HG02938 (cell line): ENCODE results near the gene RPS14.

Experiments
- ATAC-seq: cut with Tn5 transposase; IDR thresholded peaks from one replicate; pipeline ENCODE4 v1.9.1; 2021; ENCODE audit warnings: mild to moderate bottlenecking, moderate library complexity; ENCODE audit not compliant: unreplicated experiment

The RPS14 gene

GRCh38 chr5:150402229-150402773, 47.2 kb downstream of the RPS14 start:
- no peak for ATAC-seq

- ATAC-seq: no peak
Measured at GRCh38 chr5:150401376-150402228, 47.9 kb downstream of the RPS14 start.

DNA sequence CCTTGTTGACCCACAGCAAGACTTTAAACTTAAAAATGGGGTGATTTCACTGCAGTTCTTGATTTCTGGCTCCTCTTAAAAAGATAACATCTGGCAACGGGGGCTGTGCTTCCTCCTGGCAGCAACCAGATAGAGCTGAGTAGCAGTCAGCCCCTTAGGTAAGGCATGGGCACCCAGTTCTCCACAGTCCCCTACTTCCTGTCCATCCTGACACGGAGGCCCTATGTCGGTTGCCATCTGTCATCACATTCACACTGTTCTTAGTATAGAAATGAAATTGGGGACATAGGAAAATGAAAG, 48.5 kb downstream of the RPS14 start:
- ATAC-seq: no peak

DNA sequence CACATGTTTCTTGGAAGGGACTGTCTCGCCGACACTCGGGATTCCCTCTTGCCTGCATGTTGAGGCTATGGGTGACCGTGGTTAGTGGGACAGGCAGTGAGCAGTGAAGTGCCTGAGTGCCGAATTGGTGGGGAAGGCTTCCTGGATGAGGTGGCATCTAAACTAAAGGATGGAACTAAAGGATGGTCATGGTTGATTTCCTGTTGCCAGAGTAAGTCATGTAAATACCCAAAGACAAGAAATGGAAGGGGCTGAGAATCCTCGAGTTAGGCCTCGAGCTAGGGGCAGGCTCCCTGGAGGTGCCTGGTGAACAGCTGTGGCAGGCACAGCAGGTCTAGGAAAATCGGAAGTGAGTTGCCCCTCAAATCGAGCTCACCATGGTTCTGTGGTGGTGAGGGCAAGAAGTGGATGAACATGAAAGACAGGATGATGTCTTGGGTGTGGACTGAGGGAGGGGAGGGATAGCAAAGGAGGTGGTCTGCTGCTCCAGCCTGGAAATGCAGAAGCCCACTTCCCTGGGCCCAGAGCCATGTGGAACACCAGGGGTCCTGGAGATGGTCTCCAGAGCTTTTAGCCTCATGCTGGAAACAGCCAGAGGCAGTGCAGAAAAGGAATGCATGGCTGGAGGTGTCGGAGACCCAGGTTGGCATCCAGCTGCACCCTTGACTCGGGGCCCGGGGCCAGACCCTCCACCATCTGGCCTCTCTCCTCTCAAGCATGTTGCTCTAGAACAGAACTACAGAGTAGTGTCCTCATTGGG, 49.0 kb downstream of the RPS14 start:
- ATAC-seq: no peak

DNA sequence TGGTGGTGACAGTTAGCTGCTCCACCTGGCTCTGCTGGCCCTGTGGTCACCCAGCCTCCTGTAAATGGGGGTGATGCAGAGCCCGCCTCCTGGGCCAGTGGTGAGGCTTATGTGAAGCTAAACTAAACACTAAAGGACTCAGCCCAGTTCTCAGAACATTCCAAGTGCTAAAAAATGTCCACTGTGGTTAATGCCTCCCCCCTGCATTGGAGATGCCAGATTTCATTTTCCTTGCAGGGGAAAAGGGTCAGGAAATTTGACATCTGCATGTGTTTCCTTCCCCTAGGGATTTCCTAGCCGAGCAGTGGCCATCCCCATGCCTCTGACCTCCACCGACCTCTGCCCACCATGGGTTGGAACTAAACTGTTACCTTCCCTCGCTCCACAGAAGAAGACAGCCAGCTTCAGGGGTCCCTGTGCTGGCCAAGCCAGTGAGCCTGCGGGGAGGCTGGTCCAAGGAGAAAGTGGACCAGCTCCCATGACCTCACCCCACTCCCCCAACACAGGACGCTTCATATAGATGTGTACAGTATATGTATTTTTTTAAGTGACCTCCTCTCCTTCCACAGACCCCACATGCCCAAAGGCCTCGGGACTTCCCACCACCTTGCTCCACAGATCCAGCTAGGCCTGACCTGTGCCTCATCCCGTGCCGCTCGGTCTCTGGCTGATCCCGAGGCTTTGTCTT, 49.9 kb downstream of the RPS14 start:
- ATAC-seq: peak; percentile 8

- peak; percentile 62 for ATAC-seq
Measured at GRCh38 chr5:150398722-150399523, 50.6 kb downstream of the RPS14 start.

DNA sequence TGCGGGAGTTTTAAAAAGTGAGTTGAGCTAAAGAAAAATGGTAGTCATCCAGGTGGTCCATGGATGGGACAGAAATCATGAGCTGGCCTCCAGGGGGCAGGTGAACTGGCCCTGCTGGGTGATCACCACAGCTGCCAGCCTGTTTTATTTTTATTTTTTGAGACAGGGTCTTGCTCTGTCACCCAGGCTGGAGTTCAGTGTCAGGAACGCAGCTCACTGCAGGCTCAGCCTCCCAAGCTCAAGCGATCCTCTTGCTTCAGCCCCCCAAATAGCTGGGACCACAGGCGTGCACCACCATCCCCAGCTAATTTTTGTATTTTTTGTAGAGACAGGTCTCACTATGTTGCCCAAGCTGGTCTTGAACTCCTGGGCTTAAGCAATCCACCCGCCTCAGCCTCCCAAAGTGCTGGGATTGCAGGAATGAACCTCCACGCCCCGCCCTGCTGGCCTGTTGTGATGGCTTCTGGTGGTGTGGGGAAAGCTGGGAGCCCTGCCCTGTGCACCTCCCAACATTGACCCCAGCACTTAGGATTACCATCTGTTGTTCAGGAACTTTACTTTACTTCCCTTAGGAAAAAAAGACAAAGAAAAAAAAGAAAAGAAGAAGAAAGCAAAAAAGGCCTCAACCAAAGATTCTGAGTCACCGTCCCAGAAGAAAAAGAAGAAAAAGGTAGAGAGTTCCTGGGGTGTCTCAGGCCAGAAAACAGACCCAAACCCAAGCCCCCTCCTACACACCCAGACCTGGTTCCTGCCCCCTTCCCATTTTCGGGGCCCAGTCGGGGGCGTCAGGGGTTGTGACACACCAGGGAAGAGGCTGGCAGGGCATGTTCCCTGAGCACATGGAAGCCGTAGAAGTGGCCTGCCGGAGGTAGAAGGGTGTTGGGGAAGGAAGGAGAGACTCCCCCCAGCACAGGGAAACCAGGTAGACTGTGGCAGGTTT, 51.5 kb downstream of the RPS14 start:
- no peak for ATAC-seq

GRCh38 chr5:150397146-150397781, 52.3 kb downstream of the RPS14 start:
- ATAC-seq: no peak

- no peak for ATAC-seq
Measured at GRCh38 chr5:150396267-150396666, 53.3 kb downstream of the RPS14 start.

- ATAC-seq: no peak
Measured at GRCh38 chr5:150395688-150395975, 53.9 kb downstream of the RPS14 start.

DNA sequence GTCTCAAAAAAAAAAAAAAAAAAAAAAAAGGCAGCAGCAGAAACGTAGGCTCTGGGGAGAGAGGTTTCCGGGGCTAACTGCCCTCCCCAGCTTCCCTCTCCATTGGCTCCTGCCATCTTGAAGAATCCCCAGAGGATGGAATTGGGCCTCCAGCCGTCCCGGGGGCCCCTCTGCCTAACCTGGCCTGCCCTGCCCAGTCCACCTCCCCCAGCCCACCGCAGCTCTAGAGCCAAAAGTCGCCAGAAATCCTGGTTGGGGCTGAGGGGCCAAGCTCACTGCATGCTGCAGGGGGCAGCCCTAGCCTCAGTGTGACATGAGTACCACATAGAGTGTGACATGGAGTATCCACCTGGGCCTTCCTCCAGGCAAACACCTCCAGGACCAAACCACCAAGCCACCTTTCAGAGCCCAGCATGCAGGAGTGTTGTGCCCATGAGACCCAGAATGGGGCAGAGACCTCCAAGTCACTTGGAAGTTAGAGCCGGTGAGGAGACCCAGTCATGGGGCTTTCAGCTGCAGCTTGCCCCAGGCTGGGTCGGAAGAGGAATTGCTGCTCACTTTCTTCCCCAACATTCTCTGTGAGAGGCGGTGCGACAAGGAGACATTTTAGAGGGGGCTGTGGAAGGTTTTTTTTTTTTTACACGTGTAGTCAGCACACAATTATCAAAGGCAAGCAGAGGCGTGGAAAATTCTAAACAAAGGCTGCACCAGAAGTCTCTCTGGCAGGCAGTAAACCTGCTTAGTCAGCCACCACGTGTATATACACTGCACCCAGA, 54.4 kb downstream of the RPS14 start:
- no peak for ATAC-seq

GRCh38 chr5:150394131-150394530, 55.4 kb downstream of the RPS14 start:
- no peak for ATAC-seq

GRCh38 chr5:150393096-150393645, 56.4 kb downstream of the RPS14 start:
- ATAC-seq: no peak

GRCh38 chr5:150392680-150393079, 56.9 kb downstream of the RPS14 start:
- ATAC-seq: no peak
